H9 (cell line): Measurements from ENCODE around the gene FAM53A. TPM values are rescaled to one million over a fixed set of nuclear protein-coding genes. Genes with fewer than 3 reads are reported as not detected.

ENCODE experiments used
- DNase-seq: peaks from one replicate; pipeline ENCODE4 v3.0.0-alpha.2; 2017
- H2AFZ ChIP-seq: one replicate; pipeline ENCODE4 v1.6.1; 2013; ENCODE audit warnings: mild to moderate bottlenecking, low read length, control low read depth, moderate library complexity
- H2AK5ac ChIP-seq: 2 replicates; pipeline ENCODE4 v1.6.1; 2013; ENCODE audit warnings: low read length, control low read depth, mixed read lengths; ENCODE audit not compliant: insufficient read length
- H2BK120ac ChIP-seq: one replicate; pipeline ENCODE4 v1.6.1; 2013; ENCODE audit warnings: low read depth, mild to moderate bottlenecking, low read length, control low read depth, inconsistent platforms; ENCODE audit not compliant: poor library complexity, severe bottlenecking
- H2BK12ac ChIP-seq: 2 replicates; pipeline ENCODE4 v1.6.1; 2013; ENCODE audit warnings: low read length, control low read depth, mixed read lengths, low read depth; ENCODE audit not compliant: insufficient read length
- H2BK15ac ChIP-seq: 2 replicates; pipeline ENCODE4 v1.6.1; 2013; ENCODE audit warnings: low read depth, low read length, control low read depth
- H2BK20ac ChIP-seq: one replicate; pipeline ENCODE4 v1.6.1; 2013; ENCODE audit warnings: low read depth, mild to moderate bottlenecking, low read length, control low read depth, inconsistent platforms; ENCODE audit not compliant: poor library complexity, severe bottlenecking
- H2BK5ac ChIP-seq: 2 replicates; pipeline ENCODE4 v1.6.1; 2013; ENCODE audit warnings: low read length, control low read depth, mixed read lengths; ENCODE audit not compliant: insufficient read length
- H3K14ac ChIP-seq: 2 replicates; pipeline ENCODE4 v1.6.1; 2013; ENCODE audit warnings: low read length, control low read depth; ENCODE audit not compliant: insufficient read depth
- H3K18ac ChIP-seq: 2 replicates; pipeline ENCODE4 v1.6.1; 2013; ENCODE audit warnings: low read depth, mild to moderate bottlenecking, mixed read lengths, low read length, control low read depth; ENCODE audit not compliant: insufficient read length
- H3K23ac ChIP-seq: 2 replicates; pipeline ENCODE4 v1.6.1; 2013; ENCODE audit warnings: low read length, control low read depth, mixed read lengths, low read depth; ENCODE audit not compliant: insufficient read length
- H3K23me2 ChIP-seq: 2 replicates; pipeline ENCODE4 v1.6.1; 2013; ENCODE audit warnings: low read depth, mild to moderate bottlenecking, mixed read lengths, low read length, control low read depth; ENCODE audit not compliant: insufficient read length, poor library complexity, severe bottlenecking
- H3K27ac ChIP-seq: 2 replicates; pipeline ENCODE4 v1.5.1; 2013; ENCODE audit warnings: low read length, control low read depth, mixed read lengths, low read depth; ENCODE audit not compliant: insufficient read length
- H3K27me3 ChIP-seq: 2 replicates; pipeline ENCODE4 v1.6.1; 2013; ENCODE audit warnings: low read length, control low read depth, inconsistent platforms; ENCODE audit not compliant: insufficient read depth
- H3K4ac ChIP-seq: 2 replicates; pipeline ENCODE4 v1.6.1; 2013; ENCODE audit warnings: low read depth, mild to moderate bottlenecking, control low read depth, inconsistent platforms, low read length, moderate library complexity
- H3K4me1 ChIP-seq: 2 replicates; pipeline ENCODE4 v1.6.1; 2013; ENCODE audit warnings: low read length, control low read depth, inconsistent platforms; ENCODE audit not compliant: insufficient read depth
- H3K4me2 ChIP-seq: 2 replicates; pipeline ENCODE4 v1.6.1; 2013; ENCODE audit warnings: low read length, control low read depth, mixed read lengths; ENCODE audit not compliant: insufficient read length, insufficient read depth
- H3K56ac ChIP-seq: 2 replicates; pipeline ENCODE4 v1.6.1; 2013; ENCODE audit warnings: low read depth, mild to moderate bottlenecking, mixed read lengths, low read length, control low read depth; ENCODE audit not compliant: insufficient read length
- H3K79me1 ChIP-seq: 2 replicates; pipeline ENCODE4 v1.6.1; 2013; ENCODE audit warnings: low read depth, mild to moderate bottlenecking, moderate library complexity, low read length, control low read depth, inconsistent platforms; ENCODE audit not compliant: insufficient read depth, poor library complexity, severe bottlenecking
- H3K79me2 ChIP-seq: 2 replicates; pipeline ENCODE4 v1.6.1; 2013; ENCODE audit warnings: low read length, control low read depth, inconsistent platforms; ENCODE audit not compliant: insufficient read depth
- H3K9ac ChIP-seq: 2 replicates; pipeline ENCODE4 v1.6.1; 2013; ENCODE audit warnings: low read length, control low read depth, mixed read lengths; ENCODE audit not compliant: insufficient read length; ENCODE audit errors: extremely low read depth
- H3K9me3 ChIP-seq: one replicate; pipeline ENCODE4 v1.6.1; 2013; ENCODE audit warnings: low read depth, low read length, inconsistent platforms; ENCODE audit not compliant: control insufficient read depth
- H3T11ph ChIP-seq: one replicate; pipeline ENCODE4 v1.6.1; 2013; ENCODE audit warnings: mild to moderate bottlenecking, low read length, control low read depth, inconsistent platforms
- H4K20me1 ChIP-seq: one replicate; pipeline ENCODE4 v1.6.1; 2013; ENCODE audit not compliant: control insufficient read depth, insufficient read length, insufficient read depth
- H4K5ac ChIP-seq: 2 replicates; pipeline ENCODE4 v1.6.1; 2013; ENCODE audit warnings: low read depth, mild to moderate bottlenecking, mixed read lengths, low read length, control low read depth; ENCODE audit not compliant: insufficient read length
- H4K8ac ChIP-seq: replicated peaks from 2 replicates; pipeline ENCODE4 v1.6.1; 2013; ENCODE audit warnings: low read length, control low read depth, mixed read lengths, low read depth; ENCODE audit not compliant: insufficient read length
- H4K91ac ChIP-seq: 2 replicates; pipeline ENCODE4 v1.6.1; 2013; ENCODE audit warnings: low read depth, mild to moderate bottlenecking, moderate library complexity, mixed read lengths, low read length, control low read depth; ENCODE audit not compliant: insufficient read length
- H3K27ac Mint-ChIP-seq, 3 experiments: 2 replicates in 2 of 3; 3 replicates in 1 of 3; pipeline ENCODE4 v1.8.0; 2020 to 2021; ENCODE audit warnings: mixed read lengths in 3 of 3, mild to moderate bottlenecking in 1 of 3, moderate library complexity in 1 of 3
- H3K27me3 Mint-ChIP-seq: 2 replicates; pipeline ENCODE4 v1.8.0; 2021; ENCODE audit warnings: low read depth, mild to moderate bottlenecking, moderate library complexity, mixed read lengths
- H3K36me3 Mint-ChIP-seq, 3 experiments: 2 replicates in 2 of 3; 3 replicates in 1 of 3; pipeline ENCODE4 v1.8.0; 2020 to 2021; ENCODE audit warnings: low read depth in 3 of 3, mixed read lengths in 3 of 3; ENCODE audit not compliant: insufficient read depth in 1 of 3
- H3K4me1 Mint-ChIP-seq, 2 experiments: 2 replicates each; pipeline ENCODE4 v1.8.0; 2020; ENCODE audit warnings: mixed read lengths in 2 of 2
- H3K4me3 Mint-ChIP-seq, 2 experiments: 2 replicates in 1 of 2; 3 replicates in 1 of 2; pipeline ENCODE4 v1.8.0; 2020 to 2021; ENCODE audit warnings: mild to moderate bottlenecking in 2 of 2, mixed read lengths in 2 of 2, moderate library complexity in 1 of 2
- H3K9me3 Mint-ChIP-seq, 2 experiments: 2 replicates in 1 of 2; 3 replicates in 1 of 2; pipeline ENCODE4 v1.8.0; 2020; ENCODE audit warnings: mild to moderate bottlenecking in 2 of 2, mixed read lengths in 2 of 2, moderate library complexity in 1 of 2
- CTCF ChIP-seq: fragments of 200-600 bp; sonication (generic); conservative IDR thresholded peaks from 3 replicates; pipeline ENCODE4 v1.8.0; 2021; ENCODE audit warnings: antibody characterized with exemption, mild to moderate bottlenecking
- WGBS: extraction: QIAGEN DNeasy Blood & Tissue Kit; methylation state at CpG from one replicate; pipeline ENCODE4 v1.1.7; 2013; ENCODE audit warnings: missing lambda C conversion rate, low lambda C conversion rate, mixed read lengths; ENCODE audit not compliant: insufficient read length; ENCODE audit errors: extremely low coverage; 5-methylcytosine and 5-hydroxymethylcytosine counted together
- total RNA-seq: library from RNA; stranded (reverse); gene quantifications from 2 replicates; pipeline ENCODE4 v1.2.1, GENCODE V29; 2021

FAM53A gene
- total RNA-seq, 1 experiment from 2014 or later = 2.4 TPM

GRCh38 chr4:1654216-1654955 is 29.7 kb downstream of the FAM53A start:
- no peak overlapping the region for H3K4ac ChIP-seq
- no peak overlapping the region for H4K8ac ChIP-seq
- no peak overlapping the region for H3K4me2 ChIP-seq
- no peak overlapping the region for H2AFZ ChIP-seq
- no peak overlapping the region for H3K27ac Mint-ChIP-seq
- no peak overlapping the region for H3K27ac ChIP-seq
- H3K4me3 Mint-ChIP-seq = no peak overlapping the region
- H2BK5ac ChIP-seq = no peak overlapping the region
- peaks cover 0 to 2% of the 10 kb centered on the region in 2 experiments; a peak in 1 of 4 replicates for H3K4me1 Mint-ChIP-seq
- no CpG with 5 or more reads among the region's 23 CpGs for WGBS
- no peak for TF ChIP-seq CTCF
- DNase-seq = no peak
- no peak overlapping the region for H2BK15ac ChIP-seq
- no peaks in the 10 kb centered on the region for H3K79me1 ChIP-seq
- no peak overlapping the region for H2BK120ac ChIP-seq
- H4K20me1 ChIP-seq = no peaks in the 10 kb centered on the region
- H4K91ac ChIP-seq = no peak overlapping the region
- H2AK5ac ChIP-seq = no peak overlapping the region
- H4K5ac ChIP-seq = no peak overlapping the region
- H3T11ph ChIP-seq = no peak overlapping the region
- no peak overlapping the region for H2BK20ac ChIP-seq
- no peak overlapping the region for H3K56ac ChIP-seq
- no peak overlapping the region for H3K9ac ChIP-seq
- H3K23me2 ChIP-seq = no peaks in the 10 kb centered on the region
- no peaks in the 10 kb centered on the region for H3K27me3 ChIP-seq
- no peaks in the 10 kb centered on the region for H3K9me3 Mint-ChIP-seq
- H3K79me2 ChIP-seq = no peaks in the 10 kb centered on the region
- peaks cover 0 to 4% (median 2%) of the 10 kb centered on the region in 3 experiments; a peak in 3 of 7 replicates for H3K36me3 Mint-ChIP-seq
- H3K4me1 ChIP-seq = no peaks in the 10 kb centered on the region
- no peak overlapping the region for H2BK12ac ChIP-seq
- no peak overlapping the region for H3K18ac ChIP-seq
- H3K23ac ChIP-seq = no peak overlapping the region
- no peaks in the 10 kb centered on the region for H3K27me3 Mint-ChIP-seq
- H3K14ac ChIP-seq = no peak overlapping the region
- no peaks in the 10 kb centered on the region for H3K9me3 ChIP-seq
